ENCODE measurements around the gene ALG1L2.
"Not testable (repeated sequence)": the region's sequence is repeated elsewhere in the genome, so short reads cannot be mapped to it uniquely, and the experiment has no call there.

The ALG1L2 gene

GRCh38 chr3:130094491-130094941, 12.9 kb downstream of the ALG1L2 start:
- not testable (repeated sequence) for DNase-seq

DNA sequence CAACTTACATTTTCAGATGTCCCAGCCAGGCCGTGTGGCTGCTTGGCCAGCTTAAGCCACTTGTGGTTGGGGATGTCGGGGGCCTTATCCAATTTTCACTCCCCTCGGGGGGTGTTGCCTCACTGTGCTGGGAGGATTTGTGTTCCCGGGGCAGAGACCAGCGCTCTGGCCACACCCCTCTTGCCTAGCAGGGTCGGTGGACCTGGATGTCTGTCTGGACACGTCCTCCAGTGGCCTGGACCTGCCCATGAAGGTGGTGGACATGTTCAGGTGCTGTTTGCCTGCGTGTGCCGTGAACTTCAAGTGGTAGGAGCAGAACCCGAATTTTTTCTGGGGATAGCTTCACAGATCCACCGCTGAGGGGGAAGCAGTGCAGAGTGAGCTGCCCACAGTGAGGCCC, 14.2 kb downstream of the ALG1L2 start:
- not testable (repeated sequence) for DNase-seq

GRCh38 chr3:130097096-130097495, 15.5 kb downstream of the ALG1L2 start:
- not testable (repeated sequence) for DNase-seq

DNA sequence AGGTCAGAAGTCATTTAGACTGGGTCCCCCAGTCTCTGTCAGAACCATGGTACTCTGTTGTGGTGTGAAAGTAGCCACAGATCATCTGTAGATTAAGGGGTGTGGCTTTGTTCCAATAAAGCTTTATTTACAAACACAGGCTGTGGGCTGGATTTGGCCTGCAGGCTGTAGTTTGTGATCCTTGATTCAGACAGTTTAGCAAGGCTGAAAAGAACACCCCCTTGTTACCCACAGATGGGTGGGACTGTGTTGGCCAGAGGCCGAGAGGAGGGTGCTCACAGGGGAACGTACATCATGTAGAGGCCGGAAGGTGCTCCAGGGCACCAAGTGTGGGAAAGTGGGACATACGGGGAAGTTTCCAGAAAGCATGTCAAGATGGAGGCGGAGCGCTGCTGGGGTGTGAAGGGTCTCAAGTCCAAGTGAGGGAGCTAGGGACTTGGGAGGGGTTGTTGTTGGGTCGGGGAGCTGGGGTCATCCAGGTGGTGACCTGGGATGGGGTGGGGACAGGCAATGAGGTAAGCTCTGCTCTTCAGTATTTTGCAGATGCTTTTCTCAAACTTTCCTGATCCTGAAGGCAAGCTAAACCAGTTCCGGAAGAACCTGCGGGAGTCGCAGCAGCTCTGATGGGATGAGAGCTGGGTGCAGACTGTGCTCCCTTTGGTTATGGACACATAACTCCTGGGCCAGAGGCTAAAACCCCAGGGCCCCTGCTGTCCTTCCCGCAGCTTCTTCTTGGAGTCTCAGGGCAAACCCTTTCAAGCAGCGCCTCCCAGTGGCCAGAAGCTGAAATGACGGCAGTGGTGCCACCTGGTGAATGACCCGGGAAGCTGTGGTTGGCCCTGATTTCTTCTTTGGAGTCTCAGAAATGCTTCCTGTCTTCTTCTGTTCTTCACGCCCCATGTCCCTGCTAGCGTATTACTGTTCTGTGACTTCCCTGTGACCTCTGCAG, 16.3 kb downstream of the ALG1L2 start:
- peak; percentile 18 for DNase-seq

DNA sequence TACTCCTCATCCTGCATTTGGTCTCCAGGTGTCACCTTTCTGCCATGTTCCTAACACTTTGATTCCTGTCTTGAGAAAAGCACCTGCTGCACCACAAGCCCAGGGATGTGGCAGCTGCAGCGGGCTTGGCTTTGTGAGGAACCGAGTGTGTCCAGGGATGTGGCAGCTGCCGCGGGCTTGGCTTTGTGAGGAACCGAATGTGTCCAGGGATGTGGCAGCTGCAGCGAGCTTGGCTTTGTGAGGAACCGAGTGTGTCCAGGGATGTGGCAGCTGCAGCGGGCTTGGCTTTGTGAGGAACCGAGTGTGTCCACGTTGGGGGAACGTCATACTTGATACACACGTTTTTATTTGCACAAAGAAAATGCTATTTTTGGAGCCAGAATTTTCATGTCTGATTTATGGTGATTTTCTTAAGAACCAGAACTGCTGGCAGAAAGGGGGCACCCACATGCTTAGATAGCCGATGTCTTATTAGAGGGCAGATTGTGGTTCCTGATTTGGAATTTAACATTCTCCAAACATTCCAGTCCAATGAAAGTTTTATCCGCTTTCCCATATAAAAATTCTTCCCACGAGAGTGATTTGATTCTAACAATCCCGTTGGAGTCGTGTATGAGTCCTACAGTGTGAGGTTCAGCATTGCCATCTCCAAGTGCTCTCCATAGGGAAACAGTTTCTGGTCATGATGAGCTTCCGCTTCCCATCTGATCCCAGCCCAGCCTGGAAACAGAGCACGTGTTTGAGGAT, 17.2 kb downstream of the ALG1L2 start:
- not testable (repeated sequence) for DNase-seq

- not testable (repeated sequence) for DNase-seq
Measured at GRCh38 chr3:130102545-130102944, 20.9 kb downstream of the ALG1L2 start.

- DNase-seq: not testable (repeated sequence)
Measured at GRCh38 chr3:130104191-130104590, 22.6 kb downstream of the ALG1L2 start.

- not testable (repeated sequence) for DNase-seq
Measured at GRCh38 chr3:130107333-130107995, 25.8 kb downstream of the ALG1L2 start.

DNA sequence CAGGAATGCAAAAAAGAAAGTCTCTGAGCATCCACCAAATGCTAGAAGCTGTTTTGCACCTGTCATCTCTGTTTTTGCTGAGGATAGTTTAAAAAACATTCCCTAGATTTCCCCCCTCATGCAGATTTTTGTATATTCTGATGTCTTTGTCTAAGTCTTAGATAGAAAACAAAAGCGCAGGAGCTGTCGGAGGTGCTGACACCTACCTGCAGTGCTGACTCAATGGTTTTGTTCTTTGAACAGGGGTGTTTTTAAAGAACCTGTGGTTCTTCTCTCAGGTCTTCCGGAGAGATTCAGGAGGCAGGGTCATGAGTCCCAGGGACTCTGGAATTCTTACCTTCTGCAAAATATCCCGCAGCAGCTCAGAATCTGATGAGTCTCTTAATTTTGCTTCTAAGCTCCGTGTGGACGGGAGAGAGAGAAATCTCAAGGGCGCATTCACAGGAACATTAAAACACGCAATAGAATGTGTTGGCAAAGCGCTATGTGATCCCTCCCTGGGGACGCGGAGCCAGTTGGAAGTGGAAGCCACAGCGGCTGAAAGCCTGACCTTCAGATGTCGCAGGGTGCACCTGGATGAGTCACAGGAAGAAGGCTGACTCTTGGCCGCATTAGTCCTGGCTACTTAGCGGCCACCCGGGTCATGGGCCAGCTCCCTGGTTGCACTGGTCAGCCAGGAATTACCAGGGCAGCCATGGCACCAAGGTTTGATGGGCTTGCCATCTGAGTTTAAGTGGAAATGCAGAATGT, 27.4 kb downstream of the ALG1L2 start:
- DNase-seq: not testable (repeated sequence)

DNA sequence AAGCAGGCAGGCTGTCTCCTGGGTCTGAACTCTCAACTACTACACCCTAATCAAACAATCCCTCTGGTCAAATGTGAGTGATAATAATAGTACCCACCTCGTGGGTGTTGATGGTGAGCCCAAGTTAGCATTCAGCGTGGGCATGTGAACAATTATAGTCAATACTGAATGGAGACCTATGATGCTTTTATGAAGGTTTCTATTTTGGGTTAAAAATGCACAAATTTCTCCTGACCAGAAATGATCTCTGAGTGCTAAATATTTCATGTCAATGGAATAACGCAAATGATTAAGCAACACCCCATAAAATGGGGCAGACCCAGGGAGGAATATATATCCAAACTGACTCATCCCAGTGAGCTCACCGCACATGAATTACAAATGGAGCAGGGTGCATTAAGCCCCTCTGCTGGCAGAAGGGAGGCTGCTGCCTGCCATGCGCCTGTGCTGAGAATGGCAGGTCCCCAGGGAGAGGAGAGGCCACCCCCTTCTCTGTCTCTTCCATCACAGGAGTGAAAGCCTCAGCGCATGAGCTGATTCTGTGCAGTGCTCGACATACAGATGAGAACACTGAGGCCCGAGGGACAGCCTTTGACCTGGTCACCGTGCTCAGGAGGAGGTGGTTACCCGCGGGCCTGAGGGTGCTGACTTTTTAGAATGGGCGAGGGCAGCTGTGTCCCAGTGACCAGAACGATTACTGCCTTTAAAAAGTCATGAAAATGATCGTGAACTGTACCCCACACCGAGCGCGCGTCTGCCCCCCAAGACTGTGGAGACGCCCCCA, 28.9 kb downstream of the ALG1L2 start:
- not testable (repeated sequence) for DNase-seq

GRCh38 chr3:130111185-130111864, 29.7 kb downstream of the ALG1L2 start:
- peak; percentile 98 for DNase-seq

- DNase-seq: peak; percentile 98
Measured at GRCh38 chr3:130111865-130112747, 30.5 kb downstream of the ALG1L2 start.

DNA sequence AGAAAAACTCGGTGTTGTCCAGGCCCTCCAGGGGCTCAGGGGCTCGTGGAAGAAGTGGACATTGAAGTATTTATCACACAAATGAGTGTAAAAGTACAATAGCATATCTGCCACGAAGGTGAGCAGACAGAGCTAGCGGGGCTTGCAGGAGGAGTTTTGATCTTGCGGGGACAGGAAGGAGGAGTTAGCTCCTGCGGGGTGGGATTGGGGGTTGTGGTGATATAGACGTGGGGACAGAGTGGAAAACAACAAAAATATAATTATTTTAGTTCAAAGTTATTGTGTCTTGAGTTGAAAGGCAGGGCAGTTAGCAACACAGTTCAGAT, 31.1 kb downstream of the ALG1L2 start:
- not testable (repeated sequence) for DNase-seq

DNA sequence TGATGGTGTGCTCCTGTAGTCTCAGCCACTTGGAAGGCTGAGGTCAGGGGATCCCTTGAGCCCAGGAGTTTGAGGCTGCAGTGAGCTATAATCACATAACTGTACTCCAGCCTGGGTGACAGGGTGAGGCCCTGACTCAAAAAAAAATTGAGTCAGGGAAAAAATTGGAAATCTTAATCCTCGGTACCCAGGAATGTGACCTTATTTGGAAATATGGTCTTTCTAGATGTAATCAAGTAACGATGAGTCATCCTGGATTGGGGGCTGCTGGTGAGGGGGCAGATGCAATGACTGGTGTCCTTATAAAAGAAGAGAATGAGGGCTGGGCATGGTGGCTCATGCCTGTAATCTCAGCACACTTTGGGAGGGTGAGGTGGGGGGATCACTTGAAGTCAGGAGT, 33.8 kb downstream of the ALG1L2 start:
- not testable (repeated sequence) for DNase-seq

GRCh38 chr3:130117933-130118332, 36.3 kb downstream of the ALG1L2 start:
- no peak for DNase-seq

GRCh38 chr3:130119824-130120223, 38.2 kb downstream of the ALG1L2 start:
- not testable (repeated sequence) for DNase-seq

DNA sequence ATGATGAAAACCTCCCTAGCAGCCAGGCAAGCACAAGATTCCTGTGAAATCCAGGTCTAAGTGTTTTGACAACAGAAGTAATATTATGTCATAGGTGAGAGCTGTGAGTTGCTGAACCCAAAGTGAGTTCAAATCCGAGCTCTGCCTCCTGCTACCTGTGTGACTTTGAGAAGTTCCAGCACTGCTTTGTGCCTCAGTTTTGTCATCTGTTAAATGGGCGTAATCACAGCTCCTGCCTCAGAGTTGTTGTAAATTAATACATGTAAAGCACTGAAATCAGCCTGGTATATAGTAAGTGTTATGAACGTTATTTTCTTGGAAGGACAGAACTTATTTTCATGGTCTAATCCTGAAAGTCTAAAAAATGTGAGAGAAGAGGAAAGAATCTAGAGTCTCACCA, 38.7 kb downstream of the ALG1L2 start:
- not testable (repeated sequence) for DNase-seq

- not testable (repeated sequence) for DNase-seq
Measured at GRCh38 chr3:130122891-130123775, 41.5 kb downstream of the ALG1L2 start.

- not testable (repeated sequence) for DNase-seq
Measured at GRCh38 chr3:130125406-130125805, 43.8 kb downstream of the ALG1L2 start.

Data from effector CD8-positive, alpha-beta T cell (primary cell).